Upper lobe of left lung (tissue), 6 donors: ENCODE data around the gene NCK2. TPM values are rescaled to one million over a fixed set of nuclear protein-coding genes. Genes with fewer than 3 reads are reported as not detected.

Experiments used
- ATAC-seq, 2 donors: fragments of 200-7000 bp; cut with Tn5 transposase; one replicate each; pipeline ENCODE4 v1.9.1; 2022; ENCODE audit warnings: mild to moderate bottlenecking in 2 of 2, moderate library complexity in 2 of 2; ENCODE audit not compliant: low FRiP score in 2 of 2
- DNase-seq, 2 donors: peaks; one replicate each; pipeline ENCODE4 v3.0.0-alpha.2; 2019 to 2020
- H3K27ac ChIP-seq, 4 donors: fragments of 200-600 bp; sonication (generic); one replicate each; pipeline ENCODE4 v1.5.1; 2016 to 2019
- H3K27me3 ChIP-seq, 4 donors: fragments of 200-600 bp; sonication (generic); one replicate each; pipeline ENCODE4 v1.5.1; 2017 to 2019
- H3K36me3 ChIP-seq, 4 donors: fragments of 200-600 bp; sonication (generic); one replicate each; pipeline ENCODE4 v1.5.1; 2016 to 2019
- H3K4me1 ChIP-seq, 4 donors: fragments of 200-600 bp; sonication (generic); one replicate each; pipeline ENCODE4 v1.5.1; 2018 to 2019
- H3K4me3 ChIP-seq, 4 donors: fragments of 200-600 bp; sonication (generic); one replicate each; pipeline ENCODE4 v1.5.1; 2017 to 2019; ENCODE audit warnings: mild to moderate bottlenecking in 2 of 4, moderate library complexity in 1 of 4
- H3K9me3 ChIP-seq, 4 donors: fragments of 200-600 bp; sonication (generic); one replicate each; pipeline ENCODE4 v1.5.1; 2018 to 2019
- CTCF ChIP-seq, 6 experiments: fragments of 450-650 bp in 4 of 6; fragments of 200-600 bp in 2 of 6; sonication (generic) in 2 of 6; IDR thresholded peaks; one replicate each; pipeline ENCODE4 v1.5.1; 2016 to 2019; ENCODE audit warnings: antibody characterized with exemption in 6 of 6
- EP300 ChIP-seq, 4 donors: sonication (generic); formaldehyde crosslinking; IDR thresholded peaks; one replicate each; pipeline ENCODE4 v1.5.1; 2017; ENCODE audit warnings: antibody characterized with exemption in 4 of 4, control low read depth in 2 of 4
- POLR2A ChIP-seq, 4 donors: fragments of 450-650 bp; IDR thresholded peaks; one replicate each; pipeline ENCODE4 v1.5.1; 2016 to 2017; ENCODE audit warnings: antibody characterized with exemption in 4 of 4, mild to moderate bottlenecking in 2 of 4
- POLR2AphosphoS5 ChIP-seq, 2 donors: sonication (generic); formaldehyde crosslinking; IDR thresholded peaks; one replicate each; pipeline ENCODE4 v1.5.1; 2017; ENCODE audit warnings: antibody characterized with exemption in 2 of 2
- WGBS, 2 donors: methylation state at CpG; one replicate each; pipeline ENCODE4 v1.1.5; 2017 to 2018; 5-methylcytosine and 5-hydroxymethylcytosine counted together
- total RNA-seq, 6 donors: library from RNA; depleted of rRNA in 4 of 6; stranded (reverse); fragments of >200 nt in 4 of 6; gene quantifications; one replicate each; pipeline versions ENCODE4 v1.1.0 to v1.2.1, GENCODE V29; 2016 to 2021
- donor health status: DM: no; HTN: no; CAD: no; lungs with moderate emphysema.
- donor health status: DM: no; HTN: yes; CAD: no; lungs with severe emphysema.

NCK2 gene
- total RNA-seq, 6 donors from 2014 or later, result 29.3 to 48.6 (median 37.9) TPM

GRCh38 chr2:105870062-105870461 is 125.3 kb downstream of the NCK2 start:
- no peak overlapping the region for H3K4me3 ChIP-seq
- no peak for DNase-seq
- H3K27me3 ChIP-seq, result no peaks in the 10 kb centered on the region
- no peak for ATAC-seq
- no peaks in the 10 kb centered on the region for H3K36me3 ChIP-seq
- peaks cover 0 to 30% (median 13%) of the 10 kb centered on the region in 4 donors for H3K4me1 ChIP-seq
- no peak for TF ChIP-seq POLR2AphosphoS5 (IDR thresholded peaks at IDR 0.05)
- TF ChIP-seq CTCF (IDR thresholded peaks at IDR 0.05), result no peak
- no peak for TF ChIP-seq EP300 (IDR thresholded peaks at IDR 0.05)
- 80 to 96% methylated on average over 2 to 4 of the region's 4 CpGs for WGBS, 2 donors
- no peak overlapping the region for H3K27ac ChIP-seq
- no peaks in the 10 kb centered on the region for H3K9me3 ChIP-seq

GRCh38 chr2:105870858-105871257 is 126.1 kb downstream of the NCK2 start:
- no peak overlapping the region for H3K4me3 ChIP-seq
- no peaks in the 10 kb centered on the region for H3K9me3 ChIP-seq
- no peak overlapping the region for H3K27ac ChIP-seq
- ATAC-seq, result no peak
- peaks cover 0 to 32% (median 12%) of the 10 kb centered on the region in 4 donors for H3K4me1 ChIP-seq
- 89 to 93% methylated on average over 11 of the region's 11 CpGs for WGBS, 2 donors
- TF ChIP-seq POLR2A (IDR thresholded peaks at IDR 0.05), result no peak
- TF ChIP-seq POLR2AphosphoS5 (IDR thresholded peaks at IDR 0.05), result no peak
- no peak for TF ChIP-seq CTCF (IDR thresholded peaks at IDR 0.05)
- TF ChIP-seq EP300 (IDR thresholded peaks at IDR 0.05), result no peak
- no peaks in the 10 kb centered on the region for H3K36me3 ChIP-seq
- no peak for DNase-seq
- no peaks in the 10 kb centered on the region for H3K27me3 ChIP-seq

GRCh38 chr2:105872142-105872728 is 127.5 kb downstream of the NCK2 start:
- no peak overlapping the region for H3K27ac ChIP-seq
- no peaks in the 10 kb centered on the region for H3K36me3 ChIP-seq
- DNase-seq (no peak), ATAC-seq (no peak)
- peaks cover 0 to 26% (median 9%) of the 10 kb centered on the region in 4 donors for H3K4me1 ChIP-seq
- no peaks in the 10 kb centered on the region for H3K27me3 ChIP-seq
- TF ChIP-seq CTCF (IDR thresholded peaks at IDR 0.05), result no peak
- TF ChIP-seq POLR2A (IDR thresholded peaks at IDR 0.05), result no peak
- TF ChIP-seq EP300 (IDR thresholded peaks at IDR 0.05), result no peak
- TF ChIP-seq POLR2AphosphoS5 (IDR thresholded peaks at IDR 0.05), result no peak
- H3K4me3 ChIP-seq, result no peak overlapping the region
- no peaks in the 10 kb centered on the region for H3K9me3 ChIP-seq
- WGBS, 2 donors, result 82 to 92% methylated on average over 14 of the region's 14 CpGs

- peaks cover 0 to 26% (median 7%) of the 10 kb centered on the region in 4 donors for H3K4me1 ChIP-seq
Observed at GRCh38 chr2:105872830-105873229, 128.1 kb downstream of the NCK2 start.

GRCh38 chr2:105873281-105873680 is 128.6 kb downstream of the NCK2 start:
- no peak overlapping the region for H3K4me3 ChIP-seq
- no peak for TF ChIP-seq POLR2AphosphoS5 (IDR thresholded peaks at IDR 0.05)
- no peak for TF ChIP-seq POLR2A (IDR thresholded peaks at IDR 0.05)
- no peak for TF ChIP-seq CTCF (IDR thresholded peaks at IDR 0.05)
- no peak for TF ChIP-seq EP300 (IDR thresholded peaks at IDR 0.05)
- H3K27me3 ChIP-seq, result no peaks in the 10 kb centered on the region
- no peak overlapping the region for H3K27ac ChIP-seq
- H3K9me3 ChIP-seq, result no peaks in the 10 kb centered on the region
- H3K4me1 ChIP-seq, result peaks cover 0 to 21% (median 2%) of the 10 kb centered on the region in 4 donors
- no peaks in the 10 kb centered on the region for H3K36me3 ChIP-seq
- ATAC-seq (no peak), DNase-seq (no peak)
- 76 to 83% methylated on average over 5 of the region's 5 CpGs for WGBS, 2 donors

More at GRCh38 chr2:105872830-105873229, 128.1 kb downstream of the NCK2 start:
- no peak overlapping the region for H3K4me3 ChIP-seq
- H3K36me3 ChIP-seq, result no peaks in the 10 kb centered on the region
- WGBS, 2 donors, result 95 to 96% methylated on average over 6 to 7 of the region's 7 CpGs
- no peaks in the 10 kb centered on the region for H3K27me3 ChIP-seq
- TF ChIP-seq POLR2A (IDR thresholded peaks at IDR 0.05), result no peak
- no peak for TF ChIP-seq EP300 (IDR thresholded peaks at IDR 0.05)
- no peaks in the 10 kb centered on the region for H3K9me3 ChIP-seq
- H3K27ac ChIP-seq, result no peak overlapping the region
- no peak for ATAC-seq
- no peak for DNase-seq
